Stimulated activated CD8-positive, alpha-beta memory T cell treated with anti-CD3 and anti-CD28 coated beads, Interleukin-7, amount 100 ng/mL, for 4 hours (primary cell): Measurements from ENCODE around the gene SQSTM1.
"Not testable (repeated sequence)": the region's sequence is repeated elsewhere in the genome, so short reads cannot be mapped to it uniquely, and the experiment has no call there.

ENCODE experiments used
- DNase-seq, 2 donors: peaks; one replicate each; pipeline ENCODE4 v3.0.0-alpha.2; 2020; ENCODE audit warnings: low read depth in 2 of 2

SQSTM1 gene

DNA sequence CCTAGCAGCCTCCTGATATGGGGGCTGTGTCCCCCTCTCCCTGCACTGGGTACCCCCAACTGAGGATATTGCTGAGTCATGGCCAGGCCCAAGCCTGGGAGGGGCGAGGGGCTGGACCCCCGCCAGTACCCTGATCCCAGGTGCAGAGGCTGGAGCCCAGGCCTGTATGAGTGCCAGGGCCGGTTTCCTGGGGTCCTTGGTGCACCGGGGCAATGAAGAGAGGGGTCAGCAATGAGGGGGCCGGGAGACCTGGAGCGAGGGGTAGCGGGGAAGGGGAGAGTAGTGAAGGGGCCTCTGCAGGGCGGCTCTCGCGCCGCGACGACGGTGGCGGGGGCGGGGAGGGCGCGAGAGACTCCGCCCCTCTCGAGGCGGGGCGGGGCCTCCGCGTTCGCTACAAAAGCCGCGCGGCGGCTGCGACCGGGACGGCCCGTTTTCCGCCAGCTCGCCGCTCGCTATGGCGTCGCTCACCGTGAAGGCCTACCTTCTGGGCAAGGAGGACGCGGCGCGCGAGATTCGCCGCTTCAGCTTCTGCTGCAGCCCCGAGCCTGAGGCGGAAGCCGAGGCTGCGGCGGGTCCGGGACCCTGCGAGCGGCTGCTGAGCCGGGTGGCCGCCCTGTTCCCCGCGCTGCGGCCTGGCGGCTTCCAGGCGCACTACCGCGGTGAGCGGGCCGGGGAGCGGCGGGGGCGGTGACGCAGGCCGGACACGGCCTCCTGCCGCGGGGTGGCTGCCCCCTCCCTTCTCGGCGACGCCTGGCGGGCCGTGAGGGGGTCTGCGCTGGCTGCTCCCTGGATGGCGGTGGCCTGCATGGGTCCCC is at the start of gene SQSTM1:
Gene SQSTM1, plus strand, starts transcription at position 423 of the 815 bp plus-strand sequence. Its CDS starts 32 bp downstream, at position 455.
- peak; percentile 44 to 78 for DNase-seq

- DNase-seq, result no peak
Measured at GRCh38 chr5:179771311-179771895, 49.3 kb upstream of the SQSTM1 start.

- no peak for DNase-seq
Measured at GRCh38 chr5:179772351-179772750, 48.4 kb upstream of the SQSTM1 start.

- no peak for DNase-seq
Measured at GRCh38 chr5:179773686-179774040, 47.0 kb upstream of the SQSTM1 start.

DNA sequence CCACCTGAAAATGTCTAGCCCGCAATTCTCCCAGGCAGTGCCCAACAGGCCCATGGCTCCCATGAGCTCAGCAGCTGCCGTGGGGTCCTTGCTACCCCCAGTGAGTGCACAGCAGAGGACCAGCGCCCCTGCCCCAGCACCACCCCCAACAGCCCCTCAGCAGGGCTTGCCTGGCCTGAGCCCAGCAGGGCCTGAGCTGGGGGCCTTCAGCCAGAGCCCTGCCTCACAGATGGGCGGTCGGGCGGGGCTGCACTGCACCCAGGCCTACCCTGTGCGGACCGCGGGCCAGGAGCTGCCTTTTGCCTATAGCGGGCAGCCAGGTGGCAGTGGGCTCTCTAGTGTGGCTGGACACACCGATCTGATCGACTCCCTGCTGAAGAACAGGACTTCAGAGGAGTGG is 46.3 kb upstream of the SQSTM1 start:
- DNase-seq, result no peak

GRCh38 chr5:179776411-179776938 is 44.2 kb upstream of the SQSTM1 start:
- DNase-seq, result no peak

- no peak for DNase-seq
Measured at GRCh38 chr5:179777456-179777855, 43.2 kb upstream of the SQSTM1 start.

DNA sequence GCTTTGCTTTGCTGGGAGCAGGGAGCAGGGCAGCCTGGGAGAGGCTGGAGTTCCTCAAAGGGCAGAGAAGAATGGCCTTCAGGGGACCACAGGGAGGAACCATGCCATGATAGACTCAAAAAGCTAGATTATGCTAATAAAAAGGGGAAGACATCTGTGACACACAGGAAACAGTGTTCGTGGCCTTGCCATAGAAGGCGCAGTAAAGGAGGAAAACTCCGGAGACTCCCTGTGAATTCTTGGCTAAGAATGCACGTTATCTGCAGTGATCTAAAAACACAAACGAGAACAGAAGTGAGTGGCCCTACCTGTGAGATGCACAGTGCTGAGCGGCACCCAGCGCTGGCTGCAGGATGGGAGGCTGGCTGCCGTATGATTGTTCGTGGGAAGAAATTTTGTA is 42.8 kb upstream of the SQSTM1 start:
- DNase-seq, result no peak

GRCh38 chr5:179778591-179778990 is 42.1 kb upstream of the SQSTM1 start:
- DNase-seq, result no peak

- DNase-seq, result no peak
Measured at GRCh38 chr5:179779826-179780225, 40.9 kb upstream of the SQSTM1 start.

DNA sequence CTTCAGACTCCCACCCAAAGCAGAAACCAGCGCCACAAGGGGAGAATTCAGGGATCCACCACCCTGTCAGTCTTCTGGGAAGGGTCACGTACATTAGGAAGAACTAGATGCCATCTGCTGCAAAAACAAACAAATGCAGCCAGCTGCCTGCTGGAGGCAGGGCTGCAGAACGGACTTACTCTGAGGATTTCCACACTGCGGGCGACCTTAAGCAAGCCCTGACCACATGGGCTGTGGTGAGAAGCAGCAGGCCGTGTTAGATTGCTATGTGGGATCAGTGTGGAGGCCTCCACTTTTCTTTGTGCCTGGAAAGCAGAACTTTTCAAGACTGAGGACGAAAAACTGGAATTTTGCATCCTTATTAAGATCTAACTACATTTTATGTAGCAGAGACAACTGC is 40.3 kb upstream of the SQSTM1 start:
- no peak for DNase-seq

DNA sequence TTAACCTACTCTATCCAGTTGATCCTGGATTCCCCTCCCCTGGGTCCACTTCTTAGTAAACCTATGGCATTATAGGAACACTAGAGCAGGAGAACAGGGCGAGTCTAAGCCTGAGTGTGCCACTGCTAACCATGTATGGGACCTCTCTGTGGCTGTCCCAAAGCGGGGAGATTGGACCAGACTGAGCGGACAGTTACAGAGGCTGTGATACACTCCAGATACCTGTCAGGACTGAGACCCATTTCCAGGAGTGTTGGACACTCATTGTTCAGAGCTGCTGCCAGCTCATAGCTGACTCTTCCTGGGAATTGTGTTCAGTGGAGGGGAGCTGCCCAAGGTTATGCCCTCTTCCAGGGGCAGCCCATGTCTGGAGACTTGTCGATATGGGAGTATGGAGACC is 38.9 kb upstream of the SQSTM1 start:
- DNase-seq, result no peak

DNA sequence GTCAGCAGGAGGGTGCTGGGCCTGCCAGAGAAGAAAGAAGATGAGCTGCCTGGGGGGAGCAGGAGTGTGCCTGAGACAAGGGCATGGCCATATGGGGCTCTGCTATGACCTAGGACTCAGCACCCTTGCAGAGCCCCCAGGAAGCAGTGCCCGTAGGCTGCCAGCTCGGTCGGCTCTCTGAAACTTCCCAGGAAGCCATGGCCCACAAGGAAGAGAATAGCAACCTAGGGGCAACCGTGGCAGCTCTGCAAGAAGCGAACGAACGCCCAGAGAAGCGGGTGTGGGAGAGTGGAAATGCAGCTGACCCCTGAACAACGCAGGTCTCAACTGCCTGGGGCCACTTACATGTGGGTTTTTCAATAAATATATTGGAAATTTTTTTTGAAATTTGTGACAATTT is 37.6 kb upstream of the SQSTM1 start:
- no peak for DNase-seq

DNA sequence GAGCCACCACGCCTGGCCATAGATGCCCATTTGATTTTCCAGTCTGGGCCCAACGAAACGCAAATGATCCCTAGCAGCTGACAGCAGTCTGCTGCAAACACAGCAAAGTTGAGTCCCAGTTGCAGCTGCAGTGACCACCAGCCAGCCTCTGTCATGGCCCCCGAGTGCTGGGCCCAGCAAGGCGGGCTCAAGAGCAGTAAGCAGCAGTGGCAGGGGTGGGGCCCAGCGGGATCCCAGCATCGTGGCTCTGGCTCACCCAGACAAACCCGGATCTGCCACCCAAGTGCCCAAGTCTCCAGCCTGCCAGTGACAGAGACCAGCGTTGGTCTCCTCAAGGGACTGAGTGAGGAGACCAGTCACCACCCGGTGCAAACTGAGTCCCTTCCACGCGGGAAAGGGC is 33.8 kb upstream of the SQSTM1 start:
- no peak for DNase-seq

DNA sequence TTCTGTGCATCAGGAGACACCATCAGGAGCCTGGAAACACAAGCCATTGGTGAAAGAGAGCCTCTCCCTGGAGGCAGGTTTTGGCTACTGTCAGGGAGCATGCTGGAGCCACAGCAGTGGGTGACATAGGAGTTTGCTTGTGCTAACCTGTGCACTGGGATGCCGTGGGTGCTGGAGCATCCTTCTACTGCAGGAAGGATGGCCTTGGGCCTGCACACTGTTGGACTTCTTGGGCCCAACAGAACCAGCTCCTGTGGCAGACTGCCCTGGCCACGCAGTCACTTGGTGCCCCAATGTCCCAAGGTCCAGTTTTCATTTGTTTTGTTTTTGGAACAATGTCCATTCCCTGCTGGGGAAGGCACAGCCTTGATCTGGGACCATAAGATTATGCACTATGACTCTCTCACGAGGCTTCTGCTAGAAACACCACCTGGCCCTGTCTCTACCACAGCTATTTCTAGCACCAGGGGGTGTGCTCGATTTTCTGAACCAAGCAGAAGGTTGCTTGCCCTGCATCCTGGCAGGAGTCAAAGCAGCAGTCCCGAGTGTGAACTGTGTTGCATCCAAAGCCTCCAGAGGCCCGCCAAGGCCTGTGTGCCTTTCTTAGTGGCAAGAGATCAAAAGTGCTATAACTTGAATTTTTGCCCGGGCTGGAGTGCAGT is 32.4 kb upstream of the SQSTM1 start:
- DNase-seq, result no peak

GRCh38 chr5:179789278-179789677 is 31.4 kb upstream of the SQSTM1 start:
- DNase-seq, result not testable (repeated sequence)

DNA sequence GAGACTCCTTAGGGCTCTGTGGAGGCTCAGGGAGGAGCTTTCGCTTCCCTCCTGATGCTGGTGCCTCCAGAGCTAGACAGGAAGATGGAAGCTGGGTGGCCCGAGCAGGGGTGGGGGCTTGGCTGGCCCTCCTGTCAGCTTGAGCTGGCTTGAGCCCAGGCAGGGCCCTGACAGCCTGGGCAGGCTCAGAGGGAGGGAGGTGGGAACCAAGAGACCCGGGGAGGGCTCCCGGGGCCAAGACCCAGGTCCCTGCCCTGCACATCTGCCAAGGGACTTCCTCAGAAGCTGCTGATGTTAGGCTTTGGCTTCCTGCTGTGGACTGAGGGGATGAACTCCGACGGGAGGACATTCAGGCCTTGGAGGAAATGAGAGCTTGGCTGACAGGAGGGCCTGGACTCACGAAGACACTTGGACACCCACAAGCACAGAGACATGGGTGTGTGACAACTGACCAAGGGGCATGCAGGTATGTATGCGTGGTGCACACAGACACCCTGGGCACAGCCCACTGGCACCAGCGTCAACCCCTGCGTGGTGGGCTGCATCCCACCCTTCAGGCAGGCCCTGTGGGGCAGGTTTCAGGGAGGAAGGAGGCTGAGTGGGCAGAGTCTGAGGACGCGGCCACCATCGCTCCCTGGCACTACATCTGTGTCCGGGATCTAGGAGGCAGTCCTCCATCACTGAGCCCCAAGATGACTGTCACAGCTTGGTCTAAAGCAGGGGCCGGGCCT is 28.7 kb upstream of the SQSTM1 start:
- no peak for DNase-seq

DNA sequence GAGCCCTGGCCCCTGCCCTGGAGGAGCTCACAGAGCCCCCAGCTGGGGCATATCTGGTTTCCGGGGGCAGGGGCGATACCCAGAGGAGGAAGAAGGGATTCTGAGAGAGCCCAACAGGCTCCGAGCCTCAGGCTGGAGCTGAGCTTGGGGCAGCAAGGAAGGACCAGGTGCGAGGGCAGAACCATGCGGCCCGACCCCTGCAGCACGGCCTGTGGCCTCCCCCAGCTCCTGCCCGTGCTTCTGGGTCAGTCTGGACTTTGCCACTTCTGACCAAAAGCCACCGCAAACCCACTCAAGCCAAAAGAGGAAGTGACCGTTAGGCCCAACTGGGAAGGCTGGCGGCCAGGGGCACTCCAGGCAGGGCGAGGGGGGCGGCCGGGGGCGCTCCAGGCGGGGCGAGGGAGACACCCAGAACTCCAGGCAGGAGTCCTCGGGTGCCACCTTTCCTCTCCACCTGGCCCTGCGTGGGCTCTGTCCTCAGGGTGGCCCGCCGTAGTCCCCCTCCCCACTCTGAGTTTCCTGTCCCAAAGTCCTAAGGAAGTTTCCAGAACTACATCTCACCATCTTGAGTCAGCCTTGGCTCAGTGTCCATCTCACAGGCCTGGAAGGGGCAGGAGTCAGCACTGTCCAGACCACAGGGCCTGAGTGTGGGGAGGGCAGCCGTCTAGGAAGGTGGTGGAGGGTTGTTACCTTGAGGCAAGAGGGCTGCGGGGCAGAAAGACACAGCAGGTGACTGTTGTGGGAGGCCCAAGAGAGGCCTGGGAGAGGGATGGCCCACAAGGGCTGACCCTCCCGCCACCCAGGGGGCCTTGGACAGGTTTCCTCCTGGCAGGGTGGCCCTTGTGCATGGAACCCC is 27.9 kb upstream of the SQSTM1 start:
- no peak for DNase-seq

- peak in 1 of 2 donors; percentile 31 for DNase-seq
Measured at GRCh38 chr5:179793468-179794139, 27.1 kb upstream of the SQSTM1 start, which contains the start of gene LTC4S. Gene LTC4S, plus strand, starts transcription at chr5:179793986. Its CDS starts 95 bp downstream, at chr5:179794081.

- no peak for DNase-seq
Measured at GRCh38 chr5:179794171-179794570, 26.5 kb upstream of the SQSTM1 start.
